ENCODE results near the gene SNCA.

The SNCA gene

GRCh38 chr4:89836897-89837384 is at the start of gene SNCA:
Gene SNCA (minus strand): TSS chr4:89837161. CDS start chr4:89835667, 1,494 bp downstream.
- no peak for FAIRE-seq

GRCh38 chr4:89879215-89879614 is 42.3 kb upstream of the SNCA start:
- FAIRE-seq = no peak

GRCh38 chr4:89878611-89879010 is 41.6 kb upstream of the SNCA start:
- FAIRE-seq = no peak

- no peak for FAIRE-seq
Measured at GRCh38 chr4:89876548-89876947, 39.6 kb upstream of the SNCA start.

- FAIRE-seq = no peak
Measured at GRCh38 chr4:89871211-89871610, 34.2 kb upstream of the SNCA start.

- peak; percentile 98 for FAIRE-seq
Measured at GRCh38 chr4:89868999-89869589, 32.1 kb upstream of the SNCA start.

GRCh38 chr4:89868276-89868675 is 31.3 kb upstream of the SNCA start:
- no peak for FAIRE-seq

GRCh38 chr4:89863533-89863932 is 26.6 kb upstream of the SNCA start:
- FAIRE-seq = no peak

GRCh38 chr4:89860971-89861370 is 24.0 kb upstream of the SNCA start:
- FAIRE-seq = no peak

- no peak for FAIRE-seq
Measured at GRCh38 chr4:89855236-89855635, 18.3 kb upstream of the SNCA start.

- no peak for FAIRE-seq
Measured at GRCh38 chr4:89847571-89848325, 10.8 kb upstream of the SNCA start.

GRCh38 chr4:89839558-89839957 is 2.6 kb upstream of the SNCA start:
- no peak for FAIRE-seq

- no peak for FAIRE-seq
Measured at GRCh38 chr4:89837993-89838390, 1.0 kb upstream of the SNCA start.

- no peak for FAIRE-seq
Measured at GRCh38 chr4:89837385-89837992, 528 bp upstream of the SNCA start.

- no peak for FAIRE-seq
Measured at GRCh38 chr4:89836031-89836745, 773 bp downstream of the SNCA start.

- no peak for FAIRE-seq
Measured at GRCh38 chr4:89835413-89835812, 1.5 kb downstream of the SNCA start.

GRCh38 chr4:89834486-89835209 is 2.3 kb downstream of the SNCA start:
- no peak for FAIRE-seq

- no peak for FAIRE-seq
Measured at GRCh38 chr4:89829470-89830138, 7.4 kb downstream of the SNCA start.

- no peak for FAIRE-seq
Measured at GRCh38 chr4:89823416-89823815, 13.5 kb downstream of the SNCA start.

- FAIRE-seq = no peak
Measured at GRCh38 chr4:89821612-89822011, 15.3 kb downstream of the SNCA start.

GRCh38 chr4:89820010-89820409 is 17.0 kb downstream of the SNCA start:
- FAIRE-seq = no peak

- FAIRE-seq = no peak
Measured at GRCh38 chr4:89814362-89814761, 22.6 kb downstream of the SNCA start.
